22Rv1 (cell line): ENCODE results near the gene DPH1.
"Not testable (repeated sequence)": the region's sequence is repeated elsewhere in the genome, so short reads cannot be mapped to it uniquely, and the experiment has no call there.

Source experiments
- H3K27ac ChIP-seq: fragments of 450-650 bp; 2 replicates; pipeline ENCODE4 v1.5.1; 2017
- ZFX ChIP-seq: fragments of 450-650 bp; IDR thresholded peaks from 2 replicates; pipeline ENCODE4 v1.6.1; 2017; ENCODE audit warnings: antibody characterized with exemption, borderline replicate concordance
- TF ChIP-seq, protein P1 (sequence below): fragments of 450-650 bp; IDR thresholded peaks from 2 replicates; pipeline ENCODE4 v1.5.1; 2017; ENCODE audit warnings: mild to moderate bottlenecking

DPH1 gene

DNA sequence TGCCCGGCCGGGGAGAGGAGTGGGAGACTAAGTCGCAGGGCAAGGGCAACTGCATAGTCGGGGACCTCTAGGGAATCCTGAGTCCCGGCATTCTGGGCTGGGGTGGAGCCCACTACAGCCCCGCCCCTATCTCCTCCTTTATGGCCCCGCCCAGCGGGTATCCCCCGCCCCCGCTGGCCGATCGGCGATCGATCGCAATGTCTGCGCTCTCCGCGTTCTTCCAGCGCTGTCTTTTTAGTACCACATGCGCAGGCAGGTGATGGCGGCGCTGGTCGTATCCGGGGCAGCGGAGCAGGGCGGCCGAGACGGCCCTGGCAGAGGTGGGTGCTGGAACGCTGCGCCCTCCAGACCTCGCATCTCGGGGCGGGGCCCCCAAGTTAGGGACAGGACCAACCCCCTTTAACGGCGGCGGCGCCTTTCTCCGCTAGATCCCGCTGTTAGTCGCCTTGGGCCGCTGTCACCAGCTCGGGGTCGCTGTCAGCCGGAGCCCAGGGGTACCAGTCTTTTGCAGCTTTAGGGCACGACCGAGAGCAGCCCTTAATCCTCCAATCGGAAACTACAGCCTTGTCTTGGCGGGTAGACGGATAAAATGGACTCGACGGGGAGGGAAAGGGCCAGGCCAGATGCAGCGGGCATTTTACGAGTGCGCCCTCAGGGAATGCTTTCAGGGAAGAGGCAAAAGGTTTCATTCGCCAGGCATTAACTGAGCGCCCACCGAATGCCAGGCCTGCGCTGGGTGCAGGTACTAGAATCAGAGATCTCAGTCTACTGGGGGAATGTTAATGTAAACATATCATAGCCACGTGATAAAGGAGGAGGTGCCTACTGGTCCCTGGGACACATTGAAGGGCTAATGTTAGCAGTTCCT lies at the start of gene DPH1:
TSS of gene DPH1 (plus strand) at position 243 of the 868 bp plus-strand sequence. CDS start at position 260, 17 bp downstream.
- TF ChIP-seq, protein P1, sequence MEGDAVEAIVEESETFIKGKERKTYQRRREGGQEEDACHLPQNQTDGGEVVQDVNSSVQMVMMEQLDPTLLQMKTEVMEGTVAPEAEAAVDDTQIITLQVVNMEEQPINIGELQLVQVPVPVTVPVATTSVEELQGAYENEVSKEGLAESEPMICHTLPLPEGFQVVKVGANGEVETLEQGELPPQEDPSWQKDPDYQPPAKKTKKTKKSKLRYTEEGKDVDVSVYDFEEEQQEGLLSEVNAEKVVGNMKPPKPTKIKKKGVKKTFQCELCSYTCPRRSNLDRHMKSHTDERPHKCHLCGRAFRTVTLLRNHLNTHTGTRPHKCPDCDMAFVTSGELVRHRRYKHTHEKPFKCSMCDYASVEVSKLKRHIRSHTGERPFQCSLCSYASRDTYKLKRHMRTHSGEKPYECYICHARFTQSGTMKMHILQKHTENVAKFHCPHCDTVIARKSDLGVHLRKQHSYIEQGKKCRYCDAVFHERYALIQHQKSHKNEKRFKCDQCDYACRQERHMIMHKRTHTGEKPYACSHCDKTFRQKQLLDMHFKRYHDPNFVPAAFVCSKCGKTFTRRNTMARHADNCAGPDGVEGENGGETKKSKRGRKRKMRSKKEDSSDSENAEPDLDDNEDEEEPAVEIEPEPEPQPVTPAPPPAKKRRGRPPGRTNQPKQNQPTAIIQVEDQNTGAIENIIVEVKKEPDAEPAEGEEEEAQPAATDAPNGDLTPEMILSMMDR: no peak
- H3K27ac ChIP-seq: peak within 1 kb of the TSS; percentile 76

DNA sequence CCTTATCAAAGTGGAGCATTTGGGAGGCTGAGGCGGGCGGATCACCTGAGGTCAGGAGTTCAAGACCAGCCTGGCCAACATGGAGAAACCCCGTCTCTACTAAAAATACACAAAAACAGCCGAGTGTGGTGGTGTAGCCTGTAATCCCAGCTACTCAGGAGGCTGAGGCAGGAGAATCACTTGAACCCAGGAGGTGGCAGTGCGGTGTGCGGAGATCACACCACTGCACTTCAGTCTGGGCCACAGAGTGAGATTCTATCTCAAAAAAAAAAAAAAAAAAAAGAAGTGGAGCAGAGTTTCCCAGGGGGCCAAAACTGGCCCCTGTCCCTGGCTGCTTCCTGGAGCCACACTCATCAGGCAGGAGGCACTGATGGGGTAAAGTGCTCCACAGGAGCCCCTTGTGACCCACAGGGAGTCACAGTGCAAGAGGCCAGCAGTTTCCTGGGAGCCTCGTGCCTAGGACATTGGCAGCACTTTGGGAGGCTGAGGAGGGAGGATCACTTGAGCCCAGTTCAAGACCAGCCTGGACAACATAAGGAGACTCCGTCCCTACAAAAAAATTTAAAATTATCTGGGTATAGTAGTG lies 49.2 kb upstream of the DPH1 start:
- no peak overlapping the region for H3K27ac ChIP-seq
- TF ChIP-seq, protein P1: no peak
- TF ChIP-seq ZFX: no peak

- not testable (repeated sequence) for H3K27ac ChIP-seq
These were observed 47.1 kb upstream of the DPH1 start for GRCh38 chr17:1982793-1983366.

DNA sequence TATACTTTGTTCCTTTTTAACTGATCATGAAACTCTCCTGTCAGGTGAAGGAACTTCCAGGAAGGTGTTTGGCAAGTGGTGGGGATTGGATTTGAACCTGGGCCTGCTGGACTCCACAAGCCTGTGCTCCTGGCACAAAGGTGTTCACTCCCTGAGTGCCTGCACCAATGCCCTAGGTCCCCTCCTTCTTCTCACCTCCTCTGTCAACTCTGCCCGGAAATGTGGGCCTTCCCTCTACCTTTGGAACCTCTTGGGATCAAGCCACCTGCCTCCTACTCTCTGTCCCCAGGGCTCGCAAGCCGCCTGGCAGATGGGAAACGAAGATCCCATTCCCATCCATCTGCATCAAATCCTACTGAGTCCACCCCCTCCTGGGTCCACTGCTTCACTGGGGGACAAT lies 44.9 kb upstream of the DPH1 start:
- no peak overlapping the region for H3K27ac ChIP-seq
- no peak for TF ChIP-seq ZFX
- TF ChIP-seq, protein P1: no peak

DNA sequence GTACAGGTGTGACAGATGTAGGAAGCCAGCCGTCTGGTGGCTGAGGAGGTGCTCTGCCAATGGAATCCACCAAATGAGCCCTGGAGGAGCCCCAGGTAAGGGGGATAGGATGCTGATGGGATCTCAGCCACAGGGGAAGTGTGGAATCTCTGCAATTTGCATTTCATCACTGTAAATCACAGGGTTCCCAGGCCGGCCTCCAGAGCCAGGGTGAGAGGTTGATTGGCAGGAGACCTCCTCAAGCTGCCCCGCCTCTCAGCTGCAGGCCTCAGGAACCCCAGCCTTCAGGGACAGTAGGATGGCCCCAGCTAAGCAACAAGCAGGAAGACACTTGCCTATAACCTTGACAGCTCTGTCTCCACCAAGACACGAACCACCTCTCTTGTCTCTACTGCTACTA lies 44.3 kb upstream of the DPH1 start:
- no peak for TF ChIP-seq ZFX
- TF ChIP-seq, protein P1: no peak
- no peak overlapping the region for H3K27ac ChIP-seq

GRCh38 chr17:1986783-1987451 lies 43.0 kb upstream of the DPH1 start:
- no peak for TF ChIP-seq ZFX
- TF ChIP-seq, protein P1: no peak

GRCh38 chr17:1989135-1989534 lies 40.8 kb upstream of the DPH1 start:
- no peak for TF ChIP-seq ZFX
- TF ChIP-seq, protein P1: no peak
- H3K27ac ChIP-seq: no peak overlapping the region

More at GRCh38 chr17:1986783-1987451, 43.0 kb upstream of the DPH1 start:
- H3K27ac ChIP-seq: no peak overlapping the region
